ENCODE results near the gene CDC42EP4. TPM values are rescaled to one million over a fixed set of nuclear protein-coding genes. Genes with fewer than 3 reads are reported as not detected.
A peak's percentile ranks its signal among the peaks of the same experiment; 100 is the strongest.

Gene CDC42EP4
- total and polyA plus RNA-seq, 10 of the 15 experiments (the other 5 are each of a cell fraction or from before 2014, with no cell fraction given), result 0.05 to 7.1 (median 2.7) TPM

DNA sequence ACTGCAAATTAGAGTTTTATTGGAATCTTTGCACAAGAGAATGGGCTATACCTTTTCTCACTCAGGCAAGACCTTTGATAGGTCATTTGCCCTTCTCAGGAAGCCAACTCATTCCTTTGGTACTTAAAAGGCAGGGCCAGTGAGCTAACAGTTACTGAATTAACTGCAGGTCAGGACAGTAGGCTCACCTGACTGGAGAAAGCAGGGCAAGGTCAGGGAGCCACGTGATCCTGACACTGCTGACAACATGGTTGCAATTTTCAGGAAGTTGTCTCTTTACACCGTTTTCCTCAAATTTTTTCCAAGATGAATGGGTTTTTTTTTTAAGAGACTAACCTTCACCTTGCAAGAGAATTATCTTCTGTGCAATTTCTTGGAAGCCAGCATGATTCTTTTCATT lies 71.2 kb downstream of the CDC42EP4 start:
- Histone ChIP-seq H3K27me3 (replicated peaks in 1 of 2; ENCODE audit: control insufficient read depth in 2 of 2, insufficient read depth in 2 of 2, low read length in 1 of 2) (no peaks in the 10 kb centered on the region), H3K4me1 (ENCODE audit: control insufficient read depth, insufficient read depth, low read length) (peaks cover 5% of the 10 kb centered on the region; the same call in 1 of the 2 replicates), H3K4me2 (ENCODE audit: control insufficient read depth, insufficient read depth) (no peak overlapping the region), H3K4me3 (no peak overlapping the region), H3K9ac (ENCODE audit: control insufficient read depth, insufficient read depth, low read length) (no peak overlapping the region), H4K20me1 (ENCODE audit: control insufficient read depth, insufficient read depth) (no peaks in the 10 kb centered on the region), H3K27ac (ENCODE audit: control insufficient read depth, insufficient read depth) (no peak overlapping the region), H3K79me2 (ENCODE audit: control insufficient read depth, insufficient read depth, low read length) (peaks cover 5% of the 10 kb centered on the region), H3K9me3 (replicated peaks; ENCODE audit: control insufficient read depth, insufficient read depth, low read length) (no peaks in the 10 kb centered on the region), H2AFZ (ENCODE audit: control insufficient read depth, low read depth, low read length) (no peak overlapping the region), H3K36me3 (ENCODE audit: control insufficient read depth in 2 of 2, insufficient read depth in 2 of 2, low read length in 1 of 2) (peaks cover 3 to 24% of the 10 kb centered on the region in 2 experiments; a peak in 3 of 4 replicates)
- ChIA-PET SMC1A (ENCODE audit: uncharacterized antibody, unreplicated experiment) (interaction anchor here (1.1 to 1.8 kb wide), 3 partner anchors 9 to 124 kb away, joined by 3 to 5 read pairs (median 3); no protein-coding TSS in a partner anchor), RAD21 (ENCODE audit: unreplicated experiment) (interaction anchor here (0.9 kb wide), 1 partner anchor 681 kb away, joined by 3 read pairs; no protein-coding TSS in a partner anchor), CTCF (interaction anchor here (0.7 to 1.8 kb wide), 4 partner anchors 15 to 514 kb away, joined by 3 to 6 read pairs (median 4); no protein-coding TSS in a partner anchor), POLR2A (no interaction called here)
- 72% methylated on average over 2 of the region's 2 CpGs for WGBS (ENCODE audit: insufficient coverage, insufficient replicate concordance, low lambda C conversion rate, missing lambda C conversion rate)
- TF ChIP-seq HDGF (IDR thresholded peaks at IDR 0.05), result no peak
- in situ Hi-C loops (cut with MboI) (no loop called here), intact Hi-C loops (cut with micrococcal nuclease; ENCODE audit: unreplicated experiment) (no loop called here)
- FAIRE-seq, result no peak
- no peak for ATAC-seq
- no TSS peak for BruUV-seq (replicated peaks)
- DNase-seq (ENCODE audit: low read depth, low spot score), result no peak

DNA sequence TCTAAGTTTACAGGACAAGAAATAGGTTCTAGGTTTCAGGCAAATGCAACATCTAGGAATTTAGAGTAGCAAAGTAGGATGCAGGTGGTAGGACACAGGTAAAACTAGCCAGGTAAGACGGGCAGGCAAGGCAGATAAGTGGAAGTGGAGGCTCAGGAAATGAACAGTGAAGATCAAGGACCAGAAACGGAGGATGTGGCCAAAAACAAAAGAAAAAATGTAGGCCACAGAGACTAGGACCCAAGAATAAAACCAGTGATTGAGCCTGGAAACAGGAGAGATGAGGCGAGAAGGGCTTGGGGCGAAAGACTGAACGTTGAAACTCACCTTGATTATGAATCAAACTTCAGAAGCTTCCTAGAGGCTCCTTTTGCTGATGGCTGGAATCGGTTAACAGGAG lies 74.1 kb downstream of the CDC42EP4 start:
- BruUV-seq (replicated peaks), result no TSS peak
- Histone ChIP-seq H3K4me2 (ENCODE audit: control insufficient read depth, insufficient read depth) (peak overlapping the region; percentile 71), H3K36me3 (ENCODE audit: control insufficient read depth in 2 of 2, insufficient read depth in 2 of 2, low read length in 1 of 2) (peaks cover 3 to 15% of the 10 kb centered on the region in 2 experiments; a peak in 3 of 4 replicates), H3K4me3 (no peak overlapping the region; the same call in 1 of the 2 replicates), H3K9me3 (replicated peaks; ENCODE audit: control insufficient read depth, insufficient read depth, low read length) (no peaks in the 10 kb centered on the region), H3K9ac (ENCODE audit: control insufficient read depth, insufficient read depth, low read length) (peak overlapping the region; percentile 27; the same call in 1 of the 2 replicates), H3K27me3 (replicated peaks in 1 of 2; ENCODE audit: control insufficient read depth in 2 of 2, insufficient read depth in 2 of 2, low read length in 1 of 2) (no peaks in the 10 kb centered on the region), H3K4me1 (ENCODE audit: control insufficient read depth, insufficient read depth, low read length) (peaks cover 5% of the 10 kb centered on the region; the same call in 1 of the 2 replicates), H4K20me1 (ENCODE audit: control insufficient read depth, insufficient read depth) (no peaks in the 10 kb centered on the region), H2AFZ (ENCODE audit: control insufficient read depth, low read depth, low read length) (peak overlapping the region; percentile 12; the same call in 1 of the 2 replicates), H3K79me2 (ENCODE audit: control insufficient read depth, insufficient read depth, low read length) (peaks cover 19% of the 10 kb centered on the region), H3K27ac (ENCODE audit: control insufficient read depth, insufficient read depth) (0 out of 2 replicates have a peak overlapping the region, but pooled peaks have one; percentile 18)
- WGBS (ENCODE audit: insufficient coverage, insufficient replicate concordance, low lambda C conversion rate, missing lambda C conversion rate), result 56% methylated on average over 6 of the region's 6 CpGs
- no peak for FAIRE-seq
- CTCF ChIA-PET, result interaction anchor here (0.9 to 5.9 kb wide), 6 partner anchors 12 to 510 kb away, joined by 3 to 26 read pairs (median 4); no protein-coding TSS in a partner anchor
- no peak for ATAC-seq
- intact Hi-C loops (cut with micrococcal nuclease; ENCODE audit: unreplicated experiment) (no loop called here), in situ Hi-C loops (cut with MboI) (no loop called here)
- SMC1A ChIA-PET (ENCODE audit: uncharacterized antibody, unreplicated experiment), result interaction anchor here (1.0 to 3.6 kb wide), 5 partner anchors 10 to 510 kb away, joined by 3 to 11 read pairs (median 7); partner anchors contain the start of gene COG1
- POLR2A ChIA-PET, result interaction anchor here (0.9 kb wide), 1 partner anchor 15 kb away, joined by 4 read pairs; no protein-coding TSS in a partner anchor
- RAD21 ChIA-PET (ENCODE audit: unreplicated experiment), result interaction anchor here (1.2 to 1.4 kb wide), 2 partner anchors 54 to 132 kb away, joined by 3 read pairs; no protein-coding TSS in a partner anchor
- DNase-seq (ENCODE audit: low read depth, low spot score), result no peak
- TF ChIP-seq MEF2B (IDR thresholded peaks at IDR 0.05; ENCODE audit: partially characterized antibody, poor library complexity, severe bottlenecking), result no peak
- TF ChIP-seq, protein P1, sequence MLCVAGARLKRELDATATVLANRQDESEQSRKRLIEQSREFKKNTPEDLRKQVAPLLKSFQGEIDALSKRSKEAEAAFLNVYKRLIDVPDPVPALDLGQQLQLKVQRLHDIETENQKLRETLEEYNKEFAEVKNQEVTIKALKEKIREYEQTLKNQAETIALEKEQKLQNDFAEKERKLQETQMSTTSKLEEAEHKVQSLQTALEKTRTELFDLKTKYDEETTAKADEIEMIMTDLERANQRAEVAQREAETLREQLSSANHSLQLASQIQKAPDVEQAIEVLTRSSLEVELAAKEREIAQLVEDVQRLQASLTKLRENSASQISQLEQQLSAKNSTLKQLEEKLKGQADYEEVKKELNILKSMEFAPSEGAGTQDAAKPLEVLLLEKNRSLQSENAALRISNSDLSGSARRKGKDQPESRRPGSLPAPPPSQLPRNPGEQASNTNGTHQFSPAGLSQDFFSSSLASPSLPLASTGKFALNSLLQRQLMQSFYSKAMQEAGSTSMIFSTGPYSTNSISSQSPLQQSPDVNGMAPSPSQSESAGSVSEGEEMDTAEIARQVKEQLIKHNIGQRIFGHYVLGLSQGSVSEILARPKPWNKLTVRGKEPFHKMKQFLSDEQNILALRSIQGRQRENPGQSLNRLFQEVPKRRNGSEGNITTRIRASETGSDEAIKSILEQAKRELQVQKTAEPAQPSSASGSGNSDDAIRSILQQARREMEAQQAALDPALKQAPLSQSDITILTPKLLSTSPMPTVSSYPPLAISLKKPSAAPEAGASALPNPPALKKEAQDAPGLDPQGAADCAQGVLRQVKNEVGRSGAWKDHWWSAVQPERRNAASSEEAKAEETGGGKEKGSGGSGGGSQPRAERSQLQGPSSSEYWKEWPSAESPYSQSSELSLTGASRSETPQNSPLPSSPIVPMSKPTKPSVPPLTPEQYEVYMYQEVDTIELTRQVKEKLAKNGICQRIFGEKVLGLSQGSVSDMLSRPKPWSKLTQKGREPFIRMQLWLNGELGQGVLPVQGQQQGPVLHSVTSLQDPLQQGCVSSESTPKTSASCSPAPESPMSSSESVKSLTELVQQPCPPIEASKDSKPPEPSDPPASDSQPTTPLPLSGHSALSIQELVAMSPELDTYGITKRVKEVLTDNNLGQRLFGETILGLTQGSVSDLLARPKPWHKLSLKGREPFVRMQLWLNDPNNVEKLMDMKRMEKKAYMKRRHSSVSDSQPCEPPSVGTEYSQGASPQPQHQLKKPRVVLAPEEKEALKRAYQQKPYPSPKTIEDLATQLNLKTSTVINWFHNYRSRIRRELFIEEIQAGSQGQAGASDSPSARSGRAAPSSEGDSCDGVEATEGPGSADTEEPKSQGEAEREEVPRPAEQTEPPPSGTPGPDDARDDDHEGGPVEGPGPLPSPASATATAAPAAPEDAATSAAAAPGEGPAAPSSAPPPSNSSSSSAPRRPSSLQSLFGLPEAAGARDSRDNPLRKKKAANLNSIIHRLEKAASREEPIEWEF (IDR thresholded peaks at IDR 0.05; ENCODE audit: insufficient replicate concordance, low read depth, low read length), result no peak
- TF ChIP-seq, protein P2, sequence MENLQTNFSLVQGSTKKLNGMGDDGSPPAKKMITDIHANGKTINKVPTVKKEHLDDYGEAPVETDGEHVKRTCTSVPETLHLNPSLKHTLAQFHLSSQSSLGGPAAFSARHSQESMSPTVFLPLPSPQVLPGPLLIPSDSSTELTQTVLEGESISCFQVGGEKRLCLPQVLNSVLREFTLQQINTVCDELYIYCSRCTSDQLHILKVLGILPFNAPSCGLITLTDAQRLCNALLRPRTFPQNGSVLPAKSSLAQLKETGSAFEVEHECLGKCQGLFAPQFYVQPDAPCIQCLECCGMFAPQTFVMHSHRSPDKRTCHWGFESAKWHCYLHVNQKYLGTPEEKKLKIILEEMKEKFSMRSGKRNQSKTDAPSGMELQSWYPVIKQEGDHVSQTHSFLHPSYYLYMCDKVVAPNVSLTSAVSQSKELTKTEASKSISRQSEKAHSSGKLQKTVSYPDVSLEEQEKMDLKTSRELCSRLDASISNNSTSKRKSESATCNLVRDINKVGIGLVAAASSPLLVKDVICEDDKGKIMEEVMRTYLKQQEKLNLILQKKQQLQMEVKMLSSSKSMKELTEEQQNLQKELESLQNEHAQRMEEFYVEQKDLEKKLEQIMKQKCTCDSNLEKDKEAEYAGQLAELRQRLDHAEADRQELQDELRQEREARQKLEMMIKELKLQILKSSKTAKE (IDR thresholded peaks at IDR 0.05; ENCODE audit: low read depth, poor library complexity, severe bottlenecking), result no peak

Measured in GM12878 (cell line).